Measurements from ENCODE around the gene PCDH15. TPM values are rescaled to one million over a fixed set of nuclear protein-coding genes. Genes with fewer than 3 reads are reported as not detected.

Gene PCDH15
- polyA plus RNA-seq, 3 donors from 2014 or later = not detected

- no peak for DNase-seq
- H3K4me1 Mint-ChIP-seq = no peaks in the 10 kb centered on the region
- H3K4me3 Mint-ChIP-seq = no peak overlapping the region
- no peaks in the 10 kb centered on the region for H3K36me3 Mint-ChIP-seq
- peaks cover 4 to 25% (median 4%) of the 10 kb centered on the region in 6 donors for H3K9me3 Mint-ChIP-seq
- H3K27me3 Mint-ChIP-seq (ENCODE audit: low read depth in 3 of 3) = no peaks in the 10 kb centered on the region
- no peak overlapping the region for H3K27ac Mint-ChIP-seq
These were observed 133.9 kb downstream of the PCDH15 start for GRCh38 chr10:54667136-54667535.

DNA sequence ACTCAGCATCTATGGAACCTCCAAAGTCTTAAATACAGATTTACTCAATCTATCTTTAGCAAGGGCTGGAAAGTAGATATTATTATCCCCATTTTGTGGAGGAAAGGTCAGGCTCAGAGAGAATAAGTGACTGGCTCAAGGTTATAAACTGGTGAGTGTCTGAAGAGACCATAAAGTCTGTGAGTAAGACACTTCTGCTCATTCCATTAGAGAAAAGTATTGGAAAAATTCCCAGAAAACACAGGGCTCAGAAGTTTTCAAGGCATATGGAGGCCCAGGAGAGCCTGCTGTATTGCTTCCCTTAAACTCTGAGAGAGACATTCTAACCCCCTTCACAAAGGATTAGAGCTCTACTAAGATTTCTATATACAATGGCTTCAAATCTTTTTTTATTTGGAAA is 134.8 kb downstream of the PCDH15 start:
- Mint-ChIP-seq H3K27me3 (ENCODE audit: low read depth in 3 of 3) (no peaks in the 10 kb centered on the region), H3K4me3 (no peak overlapping the region), H3K4me1 (no peaks in the 10 kb centered on the region), H3K9me3 (peaks cover 0 to 28% (median 9%) of the 10 kb centered on the region in 6 donors), H3K27ac (no peak overlapping the region), H3K36me3 (no peaks in the 10 kb centered on the region)
- DNase-seq = no peak

DNA sequence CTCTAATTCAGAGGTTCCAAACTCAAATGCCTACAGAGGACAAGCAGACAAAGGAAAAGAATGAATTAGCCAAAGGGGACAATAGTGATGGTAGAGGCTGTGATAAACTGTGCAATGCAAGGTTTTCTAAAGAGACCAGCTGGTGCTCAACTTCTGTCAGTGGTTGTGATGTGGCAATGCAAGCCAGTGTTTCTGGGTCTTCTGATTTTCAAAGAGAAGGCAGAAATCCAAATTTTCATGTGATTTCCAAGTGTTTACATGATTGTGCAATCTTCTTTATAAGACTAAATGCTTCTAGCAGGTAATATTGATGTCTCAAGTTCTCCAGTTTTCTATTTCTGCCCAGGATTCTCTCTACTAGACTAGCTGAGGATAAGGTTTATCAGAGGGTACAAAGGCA is 135.9 kb downstream of the PCDH15 start:
- Mint-ChIP-seq H3K27ac (no peak overlapping the region), H3K9me3 (peaks cover 2 to 37% (median 15%) of the 10 kb centered on the region in 6 donors), H3K36me3 (no peaks in the 10 kb centered on the region), H3K4me1 (no peaks in the 10 kb centered on the region), H3K27me3 (ENCODE audit: low read depth in 3 of 3) (no peaks in the 10 kb centered on the region), H3K4me3 (no peak overlapping the region)
- DNase-seq = no peak

DNA sequence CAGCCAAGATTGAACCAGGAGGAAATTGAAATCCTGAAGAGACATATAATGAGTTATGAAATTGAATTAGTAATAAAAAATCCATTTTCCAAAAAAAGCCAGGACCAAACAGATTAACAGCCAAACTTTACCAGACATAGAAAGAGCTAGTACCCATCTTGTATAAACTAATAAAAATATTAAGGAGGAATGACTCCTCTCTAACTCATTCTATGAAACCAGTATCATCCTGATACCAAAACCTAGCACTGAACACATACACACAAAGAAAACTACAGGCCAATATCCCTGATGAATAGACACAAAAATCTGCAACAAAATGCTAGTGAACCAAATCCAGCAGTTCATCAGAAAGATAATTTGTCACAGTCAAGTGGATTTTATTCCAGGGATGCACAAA is 140.6 kb downstream of the PCDH15 start:
- Mint-ChIP-seq H3K27me3 (ENCODE audit: low read depth in 3 of 3) (no peaks in the 10 kb centered on the region), H3K36me3 (no peaks in the 10 kb centered on the region), H3K9me3 (peaks cover 17 to 61% (median 29%) of the 10 kb centered on the region in 6 donors), H3K4me1 (no peaks in the 10 kb centered on the region), H3K27ac (no peak overlapping the region), H3K4me3 (no peak overlapping the region)
- DNase-seq = no peak

DNA sequence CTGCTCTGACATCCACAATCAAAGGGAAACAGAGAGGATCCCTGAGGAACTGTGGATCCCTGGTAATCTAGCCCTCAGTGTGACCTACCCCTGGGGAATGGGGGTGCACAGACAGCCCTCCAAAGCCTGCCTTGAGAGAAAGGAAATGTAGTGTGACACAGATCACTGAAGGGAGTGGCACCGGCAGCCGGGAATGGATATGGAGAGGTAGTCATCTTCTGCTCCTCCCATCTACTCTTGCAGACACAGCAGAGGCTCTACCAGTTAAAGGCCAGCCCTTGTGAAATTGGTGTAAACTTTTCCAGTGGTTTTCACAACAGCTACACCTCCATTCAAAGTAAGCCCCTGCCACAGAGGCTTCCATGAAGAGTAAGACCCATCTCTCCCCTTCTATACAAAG is 144.4 kb downstream of the PCDH15 start:
- Mint-ChIP-seq H3K27ac (no peak overlapping the region), H3K9me3 (peaks cover 19 to 72% (median 35%) of the 10 kb centered on the region in 6 donors), H3K4me3 (no peak overlapping the region), H3K36me3 (no peaks in the 10 kb centered on the region), H3K4me1 (no peaks in the 10 kb centered on the region), H3K27me3 (ENCODE audit: low read depth in 3 of 3) (no peaks in the 10 kb centered on the region)
- DNase-seq = no peak

- no peak overlapping the region for H3K4me3 Mint-ChIP-seq
- peaks cover 21 to 71% (median 31%) of the 10 kb centered on the region in 6 donors for H3K9me3 Mint-ChIP-seq
- H3K4me1 Mint-ChIP-seq = no peaks in the 10 kb centered on the region
- no peaks in the 10 kb centered on the region for H3K27me3 Mint-ChIP-seq (ENCODE audit: low read depth in 3 of 3)
- H3K27ac Mint-ChIP-seq = no peak overlapping the region
- no peak for DNase-seq
- no peaks in the 10 kb centered on the region for H3K36me3 Mint-ChIP-seq
These were observed 147.5 kb downstream of the PCDH15 start for GRCh38 chr10:54653518-54653917.

DNA sequence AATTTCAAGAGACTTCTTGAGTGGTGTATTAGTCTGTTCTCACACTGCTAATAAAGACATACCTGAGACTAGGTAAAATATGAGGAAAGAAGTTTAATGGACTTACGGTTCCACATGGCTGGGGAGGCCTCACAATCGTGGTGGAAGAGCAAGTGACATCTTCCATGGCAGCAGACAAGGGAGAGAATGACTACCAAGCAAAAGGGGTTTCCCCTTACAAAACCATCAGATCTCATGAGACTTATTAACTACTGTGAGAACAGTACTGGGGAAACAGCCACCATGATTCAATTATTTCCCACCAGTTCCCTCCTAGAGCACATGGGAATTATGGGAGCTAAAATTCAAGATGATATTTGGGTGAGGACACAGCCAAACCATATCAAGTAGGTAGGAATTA is 150.5 kb downstream of the PCDH15 start:
- Mint-ChIP-seq H3K9me3 (peaks cover 9 to 55% (median 27%) of the 10 kb centered on the region in 6 donors), H3K4me1 (no peaks in the 10 kb centered on the region), H3K27ac (no peak overlapping the region), H3K27me3 (ENCODE audit: low read depth in 3 of 3) (no peaks in the 10 kb centered on the region), H3K4me3 (no peak overlapping the region), H3K36me3 (no peaks in the 10 kb centered on the region)
- DNase-seq = no peak

DNA sequence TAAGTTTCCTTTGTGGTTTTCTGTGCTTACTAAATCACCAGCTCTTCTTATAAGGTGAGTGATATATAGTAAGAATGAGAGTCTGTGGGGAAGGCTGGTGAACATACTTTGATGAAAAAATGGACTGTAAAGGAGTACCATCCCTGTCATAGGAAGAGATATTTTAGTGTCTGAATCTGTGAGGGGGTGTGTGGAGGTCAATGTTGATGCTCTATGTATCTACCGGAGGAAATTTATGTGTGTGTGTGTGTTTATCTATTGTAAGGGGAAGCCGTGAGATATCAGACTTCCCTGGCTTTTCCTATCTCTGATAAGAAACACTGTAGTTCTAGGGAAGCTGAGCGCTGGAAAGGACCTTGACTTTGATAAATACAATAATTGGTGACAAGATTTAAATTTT is 179.0 kb downstream of the PCDH15 start:
- Mint-ChIP-seq H3K27me3 (ENCODE audit: low read depth in 3 of 3) (peaks cover 0 to 2% (median 0%) of the 10 kb centered on the region in 3 donors), H3K36me3 (no peaks in the 10 kb centered on the region), H3K9me3 (peaks cover 13 to 46% (median 20%) of the 10 kb centered on the region in 6 donors), H3K4me1 (no peaks in the 10 kb centered on the region), H3K4me3 (no peak overlapping the region), H3K27ac (no peak overlapping the region)
- DNase-seq = no peak

GRCh38 chr10:54620352-54620751 is 180.7 kb downstream of the PCDH15 start:
- Mint-ChIP-seq H3K27ac (no peak overlapping the region), H3K4me1 (no peaks in the 10 kb centered on the region), H3K9me3 (peaks cover 4 to 34% (median 13%) of the 10 kb centered on the region in 6 donors), H3K27me3 (ENCODE audit: low read depth in 3 of 3) (peaks cover 0 to 2% (median 0%) of the 10 kb centered on the region in 3 donors), H3K36me3 (no peaks in the 10 kb centered on the region), H3K4me3 (no peak overlapping the region)
- no peak for DNase-seq

- Mint-ChIP-seq H3K4me1 (no peaks in the 10 kb centered on the region), H3K9me3 (peaks cover under 1 to 31% (median 14%) of the 10 kb centered on the region in 6 donors), H3K36me3 (no peaks in the 10 kb centered on the region), H3K4me3 (no peak overlapping the region), H3K27ac (no peak overlapping the region), H3K27me3 (ENCODE audit: low read depth in 3 of 3) (no peaks in the 10 kb centered on the region)
- DNase-seq = no peak
These were observed 187.0 kb downstream of the PCDH15 start for GRCh38 chr10:54614072-54614471.

GRCh38 chr10:54613162-54613561 is 187.9 kb downstream of the PCDH15 start:
- no peak overlapping the region for H3K4me3 Mint-ChIP-seq
- H3K27ac Mint-ChIP-seq = no peak overlapping the region
- H3K27me3 Mint-ChIP-seq (ENCODE audit: low read depth in 3 of 3) = no peaks in the 10 kb centered on the region
- DNase-seq = no peak
- peaks cover 3 to 26% (median 13%) of the 10 kb centered on the region in 6 donors for H3K9me3 Mint-ChIP-seq
- no peaks in the 10 kb centered on the region for H3K36me3 Mint-ChIP-seq
- H3K4me1 Mint-ChIP-seq = no peaks in the 10 kb centered on the region

GRCh38 chr10:54609423-54609822 is 191.6 kb downstream of the PCDH15 start:
- H3K9me3 Mint-ChIP-seq = peaks cover 0 to 34% (median 13%) of the 10 kb centered on the region in 6 donors
- no peaks in the 10 kb centered on the region for H3K27me3 Mint-ChIP-seq (ENCODE audit: low read depth in 3 of 3)
- DNase-seq = no peak
- no peak overlapping the region for H3K4me3 Mint-ChIP-seq
- no peaks in the 10 kb centered on the region for H3K4me1 Mint-ChIP-seq
- no peaks in the 10 kb centered on the region for H3K36me3 Mint-ChIP-seq
- no peak overlapping the region for H3K27ac Mint-ChIP-seq

- Mint-ChIP-seq H3K27me3 (ENCODE audit: low read depth in 3 of 3) (no peaks in the 10 kb centered on the region), H3K9me3 (peaks cover 5 to 42% (median 19%) of the 10 kb centered on the region in 6 donors), H3K4me3 (no peak overlapping the region), H3K4me1 (no peaks in the 10 kb centered on the region), H3K36me3 (no peaks in the 10 kb centered on the region), H3K27ac (no peak overlapping the region)
- DNase-seq = no peak
These were observed 193.0 kb downstream of the PCDH15 start for GRCh38 chr10:54607983-54608382.

DNA sequence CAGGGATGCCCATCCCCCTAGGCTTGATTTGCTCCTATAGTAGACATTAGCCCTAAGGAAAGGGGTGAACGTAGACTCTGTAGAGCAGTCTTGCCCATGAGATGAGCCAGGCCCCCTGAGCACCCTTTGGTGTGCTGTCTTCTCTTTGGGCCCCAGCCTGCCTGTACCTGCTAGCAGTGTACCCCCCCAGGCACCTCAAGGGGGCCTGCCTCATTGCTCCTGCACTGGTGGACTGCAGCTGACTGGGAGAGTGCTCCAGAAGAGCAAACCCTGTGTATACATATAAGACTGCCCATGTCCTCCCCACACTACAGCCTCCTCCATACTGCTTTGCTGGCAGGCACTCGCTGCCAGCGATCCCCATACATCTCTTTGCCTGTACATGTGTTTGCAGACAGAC is 206.7 kb downstream of the PCDH15 start:
- peaks cover 12 to 61% (median 34%) of the 10 kb centered on the region in 6 donors for H3K9me3 Mint-ChIP-seq
- H3K36me3 Mint-ChIP-seq = peaks cover 0 to 3% (median 0%) of the 10 kb centered on the region in 3 donors
- no peak overlapping the region for H3K27ac Mint-ChIP-seq
- H3K4me1 Mint-ChIP-seq = no peaks in the 10 kb centered on the region
- no peak for DNase-seq
- no peak overlapping the region for H3K4me3 Mint-ChIP-seq
- peaks cover 0 to 2% (median 2%) of the 10 kb centered on the region in 3 donors for H3K27me3 Mint-ChIP-seq (ENCODE audit: low read depth in 3 of 3)

DNA sequence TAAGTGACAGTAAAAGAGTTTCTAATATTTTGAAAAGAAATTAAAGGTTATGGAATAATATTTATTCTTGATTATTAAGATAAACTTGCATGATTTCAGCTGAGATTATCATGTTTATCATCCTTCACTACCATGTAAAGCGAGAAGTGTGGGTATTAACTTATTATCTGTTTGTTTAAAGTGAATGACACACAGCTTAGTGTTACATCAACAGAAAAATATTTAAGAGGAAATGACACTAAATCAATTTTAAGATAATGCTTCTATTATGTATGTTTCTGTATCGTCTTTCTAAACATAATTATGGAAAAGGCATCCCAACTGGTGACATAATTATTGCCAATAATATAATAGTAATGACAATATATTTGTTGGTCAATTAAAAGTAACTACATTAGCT is 213.1 kb downstream of the PCDH15 start:
- Mint-ChIP-seq H3K36me3 (no peaks in the 10 kb centered on the region), H3K4me1 (no peaks in the 10 kb centered on the region), H3K4me3 (no peak overlapping the region), H3K27ac (no peak overlapping the region), H3K9me3 (peaks cover 6 to 33% (median 13%) of the 10 kb centered on the region in 6 donors), H3K27me3 (ENCODE audit: low read depth in 3 of 3) (peaks cover 0 to 2% (median 2%) of the 10 kb centered on the region in 3 donors)
- DNase-seq = no peak
